ENCODE data around the gene KRT85.
"Not testable (repeated sequence)": the region's sequence is repeated elsewhere in the genome, so short reads cannot be mapped to it uniquely, and the experiment has no call there.

The KRT85 gene

DNA sequence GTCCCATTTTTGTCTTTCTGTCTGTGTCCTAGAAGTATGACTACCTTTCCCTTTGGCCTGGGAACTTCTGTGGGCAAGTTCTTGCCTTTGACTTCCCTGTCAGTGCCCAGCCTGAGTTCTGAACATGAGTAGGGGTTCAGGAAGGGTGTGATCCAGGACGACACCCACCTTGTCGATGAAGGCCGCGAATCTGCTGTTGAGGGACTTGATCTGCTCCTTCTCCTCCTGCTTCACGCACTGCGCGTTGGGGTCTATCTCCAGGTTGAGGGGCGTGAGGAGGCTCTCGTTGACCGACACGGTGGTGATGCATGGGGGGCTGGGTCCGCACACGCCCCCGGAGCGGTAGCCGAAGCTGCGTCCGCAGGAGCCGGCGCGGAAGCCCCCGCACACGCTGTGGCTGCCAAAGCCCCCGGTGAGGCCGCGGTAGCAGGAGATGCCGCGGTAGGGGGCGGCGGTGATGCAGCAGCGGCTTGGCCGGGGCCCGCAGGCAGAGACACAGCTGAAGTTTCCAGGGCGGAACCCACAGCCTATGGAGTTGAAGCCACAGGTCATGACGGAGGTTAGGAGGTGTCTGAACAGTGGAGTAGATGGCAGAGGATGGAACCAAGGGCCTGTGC lies 46.4 kb downstream of the KRT85 start, which contains the start of gene KRT83:
Gene KRT83 (minus strand): TSS at position 615 of the 617 bp plus-strand sequence. CDS start 63 bp downstream, at position 552.
- DNase-seq = no peak

DNA sequence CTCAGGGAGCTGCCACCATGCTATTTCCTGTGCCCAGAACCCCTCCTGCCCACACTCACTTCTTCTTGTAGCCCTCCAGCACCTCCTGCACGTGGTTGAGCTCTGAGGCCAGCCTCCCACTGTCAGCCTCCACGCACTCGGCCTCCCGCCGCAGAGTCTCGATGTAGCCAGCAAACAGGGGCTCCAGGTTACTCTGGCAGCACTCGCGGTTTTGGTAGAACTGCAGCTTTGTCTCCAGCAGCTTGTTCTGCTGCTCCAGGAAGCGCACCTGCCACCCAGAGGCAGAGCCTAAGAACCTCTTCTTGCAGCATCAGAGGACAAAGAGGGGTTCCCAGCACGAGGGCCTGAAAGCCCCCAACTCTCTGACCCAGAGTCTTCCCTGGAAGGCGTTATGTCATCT lies 48.2 kb downstream of the KRT85 start:
- no peak for DNase-seq

DNA sequence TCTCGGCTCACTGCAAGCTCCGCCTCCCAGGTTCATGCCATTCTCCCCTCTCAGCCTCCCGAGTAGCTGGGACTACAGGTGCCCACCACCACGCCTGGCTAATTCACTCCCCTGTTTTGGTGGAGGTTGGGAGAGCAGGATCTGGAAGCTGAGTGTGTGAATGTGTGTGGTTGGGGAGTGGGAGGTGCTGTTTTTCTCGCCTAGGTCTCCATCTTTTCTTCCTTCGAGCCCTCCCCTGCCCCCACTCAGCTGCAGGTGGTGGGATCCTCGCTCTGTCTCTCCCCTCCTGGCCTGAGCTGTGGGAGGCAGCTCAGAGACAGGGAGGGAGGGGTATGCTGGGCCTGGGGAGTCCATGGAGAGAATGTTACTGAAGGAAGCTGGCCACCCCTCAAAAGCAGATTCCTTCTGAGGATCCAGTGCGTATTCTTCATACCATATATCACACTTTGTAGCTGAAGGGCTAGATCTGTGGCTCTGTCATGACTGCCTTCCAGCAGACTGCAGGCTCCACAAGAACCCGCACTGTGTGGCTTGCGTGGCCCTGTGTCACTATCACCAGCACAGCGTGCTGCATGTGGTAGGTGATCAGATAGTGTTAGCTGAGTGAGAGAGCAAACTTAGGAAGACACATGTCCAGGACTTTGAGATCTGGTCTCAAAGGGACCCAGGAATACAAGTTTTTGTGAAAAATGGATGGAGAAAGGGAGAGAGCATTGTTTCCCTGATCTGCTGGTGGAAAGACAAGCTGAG lies 48.9 kb downstream of the KRT85 start:
- DNase-seq = no peak

DNA sequence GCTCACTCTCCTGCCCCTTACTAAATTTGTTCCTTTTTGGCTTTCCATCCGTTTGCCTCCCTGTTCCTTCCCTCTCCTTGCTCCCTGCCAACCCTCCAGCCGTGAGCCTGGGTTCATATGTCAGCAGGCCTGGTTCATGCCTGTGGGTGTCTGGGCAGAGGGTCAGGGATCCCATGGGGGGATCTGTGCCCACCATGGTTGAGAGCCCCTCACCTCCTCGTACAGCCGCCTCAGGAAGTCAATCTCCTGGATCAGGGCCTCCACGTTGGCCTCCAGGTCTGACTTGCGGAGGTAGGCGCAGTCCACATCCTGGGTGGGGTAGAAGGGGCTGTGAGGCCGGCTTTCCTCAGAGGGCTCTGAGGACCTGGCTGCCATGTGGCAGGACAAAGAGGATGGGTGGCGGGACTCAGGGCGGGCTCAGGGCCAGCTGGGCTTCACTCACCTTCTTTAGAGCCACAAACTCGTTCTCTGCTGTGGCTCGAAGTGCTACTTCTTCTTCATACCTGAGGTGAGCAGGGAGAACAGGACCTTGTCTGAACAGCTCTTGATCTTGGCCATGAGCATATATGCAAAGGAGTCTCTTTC lies 49.7 kb downstream of the KRT85 start:
- no peak for DNase-seq

DNA sequence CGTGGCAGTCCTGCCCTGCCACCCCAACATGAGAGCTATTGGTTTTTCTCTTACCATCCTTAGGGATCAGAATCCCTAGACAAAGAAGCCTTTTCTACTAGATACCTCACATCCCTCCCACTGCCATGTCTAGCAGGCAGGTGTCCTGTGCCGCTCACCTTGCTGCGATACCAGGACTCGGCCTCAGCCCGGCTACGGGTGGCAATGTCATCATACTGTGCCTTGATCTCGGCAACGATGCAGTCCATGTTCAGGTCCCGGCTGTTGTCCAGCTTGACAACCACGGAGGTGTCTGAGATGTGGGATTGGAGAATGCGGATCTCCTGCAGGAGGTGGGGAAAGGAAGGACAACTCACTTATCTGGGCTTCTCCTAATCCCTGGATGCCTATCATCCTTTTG lies 50.6 kb downstream of the KRT85 start:
- no peak for DNase-seq

DNA sequence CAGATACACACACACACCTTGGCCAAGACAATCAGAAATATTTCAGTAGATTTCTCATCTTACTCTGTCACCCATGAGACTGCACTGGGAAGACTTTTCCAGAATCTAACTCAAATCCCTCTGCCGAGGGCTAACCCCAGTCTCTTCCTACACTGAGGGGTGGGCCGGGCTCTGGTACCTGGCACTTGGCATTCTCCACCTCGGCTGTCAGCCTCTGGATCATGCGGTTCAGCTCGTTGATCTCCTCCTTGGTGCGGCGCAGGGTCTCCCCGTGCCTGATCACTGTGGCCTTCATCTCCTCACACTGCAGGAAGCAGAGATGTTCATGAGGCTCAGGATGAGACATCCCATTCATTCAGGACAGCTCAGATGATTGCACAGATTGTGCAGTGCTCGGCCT lies 51.0 kb downstream of the KRT85 start:
- no peak for DNase-seq

DNA sequence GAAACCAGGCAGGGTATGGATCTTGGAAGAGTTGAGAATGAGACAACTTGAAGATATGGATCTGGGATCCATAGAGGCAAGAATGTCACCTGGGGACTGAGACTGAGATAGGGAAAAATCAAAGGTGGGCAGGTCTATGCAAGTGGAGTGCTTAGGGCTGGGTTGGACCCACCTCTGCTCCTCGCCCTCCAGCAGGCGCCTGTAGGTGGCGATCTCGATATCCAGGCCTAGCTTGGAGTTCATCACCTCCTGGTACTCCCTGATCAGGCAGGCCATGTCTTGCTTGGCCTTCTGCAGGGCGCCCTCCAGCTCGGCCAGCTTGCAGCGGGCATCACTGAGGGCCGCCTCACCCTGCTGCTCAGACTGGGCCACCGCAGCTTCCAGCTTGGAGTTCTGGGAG lies 51.6 kb downstream of the KRT85 start:
- DNase-seq = not testable (repeated sequence)

DNA sequence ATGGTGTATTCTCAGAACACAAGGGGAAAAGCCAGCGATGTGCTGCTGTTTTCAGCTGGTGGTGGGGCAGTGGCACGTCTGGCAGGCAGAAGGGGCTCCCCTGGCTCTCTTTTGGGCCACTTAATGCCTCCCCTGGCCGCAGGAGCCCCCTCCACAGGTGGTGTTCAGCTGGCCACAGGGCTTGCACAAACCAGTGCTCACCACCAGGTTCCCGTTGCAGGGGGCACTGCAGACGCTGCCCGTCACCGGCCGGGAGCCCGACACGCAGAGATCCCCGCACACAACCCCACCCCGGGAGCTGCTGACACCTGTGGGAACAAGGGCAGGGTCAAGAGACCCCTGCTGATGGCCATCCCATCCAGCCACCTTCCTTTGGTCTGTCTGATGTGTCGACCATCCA lies 52.8 kb downstream of the KRT85 start:
- no peak for DNase-seq

DNA sequence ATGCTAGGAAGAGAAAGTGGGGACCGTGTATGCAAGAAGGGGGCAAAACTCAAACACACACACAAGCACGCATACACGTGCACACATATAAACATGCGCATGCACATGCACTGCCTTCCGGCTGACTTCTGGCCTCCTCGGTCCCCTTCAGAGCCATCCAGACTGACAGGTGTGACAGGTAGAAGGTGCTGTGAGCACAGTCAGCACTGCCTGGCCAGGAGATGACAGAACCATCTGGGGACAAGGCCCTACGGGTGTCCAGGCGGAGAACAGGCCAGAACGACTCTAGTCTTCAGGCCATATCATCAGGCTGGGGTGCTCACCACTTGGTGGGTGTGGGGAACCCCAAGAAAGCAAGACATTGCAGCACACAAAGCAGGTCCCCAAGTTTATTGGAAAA lies 53.4 kb downstream of the KRT85 start:
- DNase-seq = no peak

DNA sequence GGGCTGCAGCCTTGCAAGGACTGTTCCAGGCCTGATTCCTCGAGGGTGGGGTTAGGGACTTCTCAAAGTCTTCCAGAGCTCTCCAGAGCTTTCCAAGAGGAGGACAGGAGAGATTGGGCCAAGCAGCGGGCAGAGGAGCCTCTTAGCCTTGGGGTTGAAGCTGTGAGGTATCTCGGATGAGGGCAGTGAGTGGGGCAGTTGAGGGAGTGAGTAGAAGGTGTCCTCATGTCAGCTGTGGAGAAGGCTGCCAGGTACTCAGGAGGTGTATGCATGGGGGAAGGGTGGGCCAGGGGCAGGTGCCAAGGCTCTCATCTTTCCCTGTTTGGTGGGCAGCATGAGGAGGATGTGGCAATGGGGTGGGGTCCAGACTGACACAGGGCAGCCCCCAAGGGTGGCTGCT lies 53.8 kb downstream of the KRT85 start:
- no peak for DNase-seq

DNA sequence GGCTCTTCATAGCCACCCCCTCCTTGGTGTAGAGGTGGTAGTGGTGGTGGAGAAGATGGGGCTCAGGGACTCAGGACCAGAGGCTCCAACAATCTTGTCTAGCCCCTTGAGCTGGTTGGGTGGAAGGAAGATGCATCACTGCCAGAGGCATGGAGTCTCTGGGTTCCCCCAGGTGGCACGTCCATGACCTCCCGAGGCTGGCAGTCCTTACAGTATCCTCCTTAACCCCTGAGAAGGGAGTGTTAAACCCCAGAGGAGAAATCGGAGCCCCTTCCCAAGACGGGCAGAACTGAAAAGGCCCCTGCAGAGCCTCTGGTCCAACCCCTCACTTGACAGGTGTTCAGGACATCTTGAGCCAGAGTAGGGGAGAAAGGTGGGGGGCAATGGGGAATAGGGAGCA lies 55.2 kb downstream of the KRT85 start:
- no peak for DNase-seq

DNA sequence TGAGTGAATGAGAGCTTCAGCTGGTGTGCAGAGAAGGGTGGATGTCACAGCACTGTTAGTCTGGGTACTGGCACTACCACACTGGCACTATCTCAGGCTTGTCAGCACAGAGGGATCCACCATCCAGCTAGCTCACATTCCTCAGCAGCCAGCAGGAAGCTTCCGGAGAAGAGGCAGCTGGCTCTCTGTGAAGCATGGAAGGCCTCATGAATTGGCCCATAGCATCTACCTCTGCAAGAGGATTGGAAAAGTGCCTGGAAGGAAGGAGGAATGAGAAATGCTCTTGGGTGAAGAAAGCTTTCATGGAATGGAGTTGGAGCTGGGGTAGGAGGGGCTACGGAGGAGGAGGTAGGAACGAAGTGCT lies 56.0 kb downstream of the KRT85 start:
- DNase-seq = no peak

DNA sequence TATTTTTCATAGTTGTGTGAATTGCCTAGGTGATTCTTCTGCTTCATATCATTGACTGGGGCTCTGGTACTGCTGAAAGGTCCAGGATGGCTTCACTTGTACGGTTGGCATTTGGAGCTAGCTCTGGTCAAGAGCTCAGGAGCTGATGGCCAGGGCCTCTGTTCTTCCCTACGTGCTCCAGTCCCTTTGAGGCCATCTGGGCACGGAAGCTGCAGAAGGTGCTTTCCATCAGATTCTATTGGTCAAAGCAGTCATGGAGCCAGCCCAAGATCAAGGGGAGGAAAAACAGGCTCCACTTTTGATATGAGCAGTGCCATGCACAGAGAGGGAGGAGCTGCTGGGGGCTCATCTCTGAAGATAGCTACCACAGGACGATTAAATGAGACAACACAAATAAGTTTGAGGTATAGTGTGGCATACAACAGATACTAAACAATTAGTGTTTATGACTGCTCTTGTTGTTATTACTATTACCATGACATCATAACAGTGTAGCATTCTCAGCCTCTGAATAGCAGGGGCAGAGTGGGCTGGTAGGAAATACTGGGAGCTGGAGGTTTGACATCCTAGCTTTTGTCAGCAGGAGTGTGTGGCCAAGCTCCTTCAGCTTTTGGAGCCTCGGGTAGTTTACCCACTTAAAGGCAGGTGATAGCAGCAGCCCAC lies 56.5 kb downstream of the KRT85 start:
- no peak for DNase-seq
